ENCODE measurements around the gene SEZ6. TPM values are rescaled to one million over a fixed set of nuclear protein-coding genes. Genes with fewer than 3 reads are reported as not detected.

SEZ6 gene
- total and polyA plus RNA-seq, 11 donors: 0.25 TPM; not detected in 10

GRCh38 chr17:29039764-29040598, 34.1 kb upstream of the SEZ6 start:
- TF ChIP-seq CTCF (IDR thresholded peaks at IDR 0.05) (no peak), POLR2A (IDR thresholded peaks at IDR 0.05) (no peak)
- DNase-seq (no peak), ATAC-seq (no peak)
- Histone ChIP-seq H3K4me1 (peaks cover 0 to 33% (median 3%) of the 10 kb centered on the region in 12 donors), H3K27me3 (peaks cover 0 to 20% (median 0%) of the 10 kb centered on the region in 9 donors), H3K27ac (no peak overlapping the region), H3K36me3 (no peaks in the 10 kb centered on the region), H3K4me3 (no peak overlapping the region), H3K9me3 (peaks cover 0 to 5% (median 0%) of the 10 kb centered on the region in 12 donors)
- WGBS, 4 donors: 78 to 89% (median 81%) methylated on average over 13 of the region's 13 CpGs
- intact Hi-C loops (cut with DNase I): no loop called here

GRCh38 chr17:29038085-29038795, 32.4 kb upstream of the SEZ6 start:
- TF ChIP-seq CTCF (IDR thresholded peaks at IDR 0.05): no peak
- TF ChIP-seq POLR2A (IDR thresholded peaks at IDR 0.05): no peak
- ATAC-seq: no peak
- peaks cover 0 to 23% (median 0%) of the 10 kb centered on the region in 9 donors for H3K27me3 ChIP-seq

GRCh38 chr17:29037739-29038084, 31.9 kb upstream of the SEZ6 start:
- TF ChIP-seq CTCF (IDR thresholded peaks at IDR 0.05): no peak
- Histone ChIP-seq H3K4me1 (peaks cover 0 to 11% (median under 1%) of the 10 kb centered on the region in 12 donors), H3K27me3 (peaks cover 0 to 27% (median 0%) of the 10 kb centered on the region in 9 donors), H3K4me3 (no peak overlapping the region), H3K9me3 (peaks cover 0 to 17% (median 9%) of the 10 kb centered on the region in 12 donors), H3K27ac (no peak overlapping the region), H3K36me3 (no peaks in the 10 kb centered on the region)
- ATAC-seq (no peak), DNase-seq (no peak)
- WGBS, 4 donors: 70 to 79% (median 76%) methylated on average over 10 of the region's 10 CpGs
- intact Hi-C loops (cut with DNase I): no loop called here

More at GRCh38 chr17:29038085-29038795, 32.4 kb upstream of the SEZ6 start:
- peaks cover 0 to 17% (median 3%) of the 10 kb centered on the region in 12 donors for H3K4me1 ChIP-seq
- intact Hi-C loops (cut with DNase I): no loop called here
- no peak for DNase-seq
- no peak overlapping the region for H3K27ac ChIP-seq
- no peak overlapping the region for H3K4me3 ChIP-seq
- no peaks in the 10 kb centered on the region for H3K36me3 ChIP-seq
- 32 to 42% (median 40%) methylated on average over 15 of the region's 15 CpGs for WGBS, 4 donors
- peaks cover 0 to 17% (median 9%) of the 10 kb centered on the region in 12 donors for H3K9me3 ChIP-seq

GRCh38 chr17:29036584-29036983, 30.8 kb upstream of the SEZ6 start:
- no peak for DNase-seq
- no peak for ATAC-seq
- intact Hi-C loops (cut with DNase I): no loop called here
- Histone ChIP-seq H3K4me3 (no peak overlapping the region), H3K27me3 (peaks cover 0 to 36% (median 11%) of the 10 kb centered on the region in 9 donors), H3K36me3 (no peaks in the 10 kb centered on the region), H3K27ac (no peak overlapping the region), H3K4me1 (peaks cover 0 to under 1% (median 0%) of the 10 kb centered on the region in 12 donors), H3K9me3 (peaks cover 0 to 17% (median 9%) of the 10 kb centered on the region in 12 donors)
- no peak for TF ChIP-seq POLR2A (IDR thresholded peaks at IDR 0.05)
- no peak for TF ChIP-seq CTCF (IDR thresholded peaks at IDR 0.05)
- 77 to 83% (median 81%) methylated on average over 5 of the region's 5 CpGs for WGBS, 4 donors

All from heart left ventricle (tissue), 16 donors.